H1 (cell line): Measurements from ENCODE around the gene SCARB1. TPM values are rescaled to one million over a fixed set of nuclear protein-coding genes. Genes with fewer than 3 reads are reported as not detected.

Experiments used
- CTCF ChIA-PET: fragments of 300-600 bp; sonication (Branson Sonifier 250); formaldehyde crosslinking; loops from one replicate; lab custom pipeline; 2021; ENCODE audit not compliant: partially characterized antibody; lab: Charles Lee
- POLR2A ChIA-PET: fragments of 300-600 bp; sonication (Branson Sonifier 250); formaldehyde crosslinking; loops from one replicate; lab custom pipeline; 2021; ENCODE audit warnings: inconsistent platforms; ENCODE audit not compliant: partially characterized antibody; lab: Charles Lee
- DNase-seq, 2 experiments: peaks; one replicate each; pipeline versions ENCODE4 v3.0.0 to v3.0.0-alpha.2; 2010 to 2022; ENCODE audit warnings: low spot score in 2 of 2, low read depth in 1 of 2, mixed read lengths in 1 of 2
- FAIRE-seq: peaks from 2 replicates; lab custom pipeline; 2011; peaks lifted over from hg19 to GRCh38; lab: Jason Lieb, UNC
- H2AFZ ChIP-seq: 2 replicates; pipeline ENCODE4 v1.8.1; 2012; ENCODE audit warnings: low read length, inconsistent platforms
- H2AK5ac ChIP-seq: 2 replicates; pipeline ENCODE4 v1.6.1; 2013; ENCODE audit warnings: low read depth, low read length
- H2BK120ac ChIP-seq: replicated peaks from 2 replicates; pipeline ENCODE3; 2013; ENCODE audit warnings: low read depth, low read length, inconsistent platforms
- H2BK12ac ChIP-seq: 2 replicates; pipeline ENCODE4 v1.6.1; 2013; ENCODE audit warnings: low read depth, low read length
- H2BK15ac ChIP-seq: 2 replicates; pipeline ENCODE4 v1.6.1; 2013; ENCODE audit warnings: low read length
- H2BK20ac ChIP-seq: 2 replicates; pipeline ENCODE4 v1.6.1; 2013; ENCODE audit warnings: low read length
- H2BK5ac ChIP-seq: 2 replicates; pipeline ENCODE4 v1.6.1; 2013; ENCODE audit warnings: low read depth, low read length
- H3K14ac ChIP-seq: 2 replicates; pipeline ENCODE4 v1.6.1; 2013; ENCODE audit warnings: inconsistent platforms; ENCODE audit not compliant: insufficient read length
- H3K18ac ChIP-seq: 2 replicates; pipeline ENCODE4 v1.6.1; 2013; ENCODE audit warnings: low read length; ENCODE audit errors: extremely low read depth
- H3K23ac ChIP-seq: 2 replicates; pipeline ENCODE4 v1.6.1; 2013; ENCODE audit warnings: inconsistent platforms; ENCODE audit not compliant: insufficient read length
- H3K23me2 ChIP-seq: 2 replicates; pipeline ENCODE4 v1.6.1; 2013; ENCODE audit warnings: low read depth, low read length
- H3K27ac ChIP-seq: 2 replicates; pipeline ENCODE4 v1.6.1; 2011; ENCODE audit warnings: low read depth, low read length, inconsistent platforms
- H3K27me3 ChIP-seq, 4 experiments: replicated peaks in 1 of 4; 1 replicate in 1 of 4; 2 replicates in 3 of 4; pipeline versions ENCODE4 v1.6.1 to v1.8.1; 2011 to 2013; ENCODE audit warnings: low read length in 3 of 4, mild to moderate bottlenecking in 3 of 4, inconsistent platforms in 2 of 4, mixed read lengths in 2 of 4, moderate library complexity in 1 of 4; ENCODE audit not compliant: control insufficient read depth in 3 of 4, insufficient read depth in 3 of 4; ENCODE audit errors: extremely low read depth in 1 of 4
- H3K36me3 ChIP-seq, 4 experiments: 2 replicates each; pipeline versions ENCODE4 v1.6.1 to v1.8.1; 2011 to 2013; ENCODE audit warnings: mild to moderate bottlenecking in 4 of 4, low read length in 3 of 4, moderate library complexity in 2 of 4, control low read depth in 1 of 4, inconsistent platforms in 1 of 4; ENCODE audit not compliant: insufficient read depth in 4 of 4, control insufficient read depth in 2 of 4
- H3K4ac ChIP-seq: replicated peaks from 2 replicates; pipeline ENCODE3; 2013; ENCODE audit warnings: low read length, low read depth, mixed read lengths, inconsistent platforms; ENCODE audit not compliant: insufficient read length
- H3K4me1 ChIP-seq, 4 experiments: replicated peaks in 1 of 4; 1 replicate in 1 of 4; 2 replicates in 3 of 4; pipeline versions ENCODE4 v1.6.1 to v1.8.1; 2011 to 2013; ENCODE audit warnings: low read length in 3 of 4, inconsistent platforms in 2 of 4, mixed read lengths in 1 of 4; ENCODE audit not compliant: insufficient read depth in 4 of 4, control insufficient read depth in 3 of 4
- H3K4me2 ChIP-seq, 2 experiments: 2 replicates each; pipeline versions ENCODE4 v1.6.1 to v1.8.1; 2011 to 2013; ENCODE audit warnings: low read depth in 2 of 2, low read length in 2 of 2, control low read depth in 1 of 2, inconsistent platforms in 1 of 2, mild to moderate bottlenecking in 1 of 2; ENCODE audit not compliant: insufficient read depth in 1 of 2
- H3K4me3 ChIP-seq, 4 experiments: fragments of 200-600, 300-600 bp in 1 of 4; sonication (generic), shearing (Covaris generic), sonication (Bioruptor Twin) in 1 of 4; 2 replicates each; pipeline versions ENCODE4 v1.5.1 to v1.8.1; 2011 to 2016; ENCODE audit warnings: low read length in 4 of 4, low read depth in 3 of 4, control low read depth in 2 of 4, inconsistent platforms in 2 of 4, mild to moderate bottlenecking in 2 of 4, mixed read lengths in 1 of 4, moderate library complexity in 1 of 4; ENCODE audit not compliant: insufficient read depth in 2 of 4; ENCODE audit errors: extremely low read depth in 1 of 4
- H3K56ac ChIP-seq: replicated peaks from 2 replicates; pipeline ENCODE3; 2013; ENCODE audit warnings: low read depth, mild to moderate bottlenecking, mixed read lengths, low read length, inconsistent platforms; ENCODE audit not compliant: insufficient read length
- H3K79me1 ChIP-seq: 2 replicates; pipeline ENCODE4 v1.6.1; 2013; ENCODE audit warnings: low read depth, low read length, control low read depth
- H3K79me2 ChIP-seq, 2 experiments: 2 replicates each; pipeline versions ENCODE4 v1.6.1 to v1.8.1; 2012 to 2013; ENCODE audit warnings: low read length in 2 of 2, mild to moderate bottlenecking in 2 of 2, inconsistent platforms in 1 of 2; ENCODE audit not compliant: insufficient read depth in 2 of 2, control insufficient read depth in 1 of 2
- H3K9ac ChIP-seq, 4 experiments: replicated peaks in 1 of 4; 1 replicate in 1 of 4; 2 replicates in 3 of 4; pipeline versions ENCODE4 v1.6.1 to v1.8.1; 2011 to 2013; ENCODE audit warnings: low read depth in 3 of 4, low read length in 3 of 4, control low read depth in 2 of 4, mild to moderate bottlenecking in 2 of 4, moderate library complexity in 2 of 4, inconsistent platforms in 1 of 4; ENCODE audit errors: extremely low read depth in 1 of 4
- H3K9me3 ChIP-seq, 2 experiments: 2 replicates each; pipeline versions ENCODE4 v1.6.1 to v1.8.1; 2012 to 2013; ENCODE audit warnings: mild to moderate bottlenecking in 2 of 2, moderate library complexity in 2 of 2, control low read depth in 1 of 2, inconsistent platforms in 1 of 2, low read depth in 1 of 2, low read length in 1 of 2, mixed read lengths in 1 of 2; ENCODE audit not compliant: insufficient read depth in 2 of 2
- H4K20me1 ChIP-seq, 2 experiments: replicated peaks in 1 of 2; 2 replicates each; pipeline versions ENCODE3 to v1.8.1; 2011 to 2013; ENCODE audit warnings: inconsistent platforms in 2 of 2, low read length in 2 of 2, mild to moderate bottlenecking in 1 of 2; ENCODE audit not compliant: insufficient read depth in 2 of 2, control insufficient read depth in 1 of 2
- H4K5ac ChIP-seq: 2 replicates; pipeline ENCODE4 v1.6.1; 2013; ENCODE audit warnings: low read length, low read depth, mixed read lengths, inconsistent platforms; ENCODE audit not compliant: insufficient read length
- H4K8ac ChIP-seq: 2 replicates; pipeline ENCODE4 v1.8.0; 2013; ENCODE audit warnings: mild to moderate bottlenecking, moderate library complexity, low read length, inconsistent platforms; ENCODE audit not compliant: insufficient read depth; ENCODE audit errors: extremely low read depth
- H4K91ac ChIP-seq: replicated peaks from 2 replicates; pipeline ENCODE3; 2013; ENCODE audit warnings: low read length, mixed read lengths, inconsistent platforms; ENCODE audit not compliant: insufficient read length
- ASH2L ChIP-seq: fragments of 200-600, 300-600 bp; sonication (generic); IDR thresholded peaks from one replicate; pipeline ENCODE4 v1.7.1; 2017; ENCODE audit warnings: low read length
- GTF2F1 ChIP-seq: IDR thresholded peaks from 2 replicates; pipeline ENCODE4 v1.6.1; 2012; ENCODE audit warnings: low read depth, low read length, improper control_type of control experiment, borderline replicate concordance
- WGBS, 2 experiments: shearing (Covaris generic) in 1 of 2; methylation state at CpG; one replicate each; pipeline versions ENCODE4 v1.1.6 to v1.1.7; 2013 to 2015; ENCODE audit warnings: low lambda C conversion rate in 2 of 2, mixed read lengths in 2 of 2, inconsistent platforms in 1 of 2, low coverage in 1 of 2, missing lambda C conversion rate in 1 of 2; ENCODE audit not compliant: insufficient replicate concordance in 2 of 2, insufficient coverage in 1 of 2, insufficient read length in 1 of 2; ENCODE audit errors: extremely low coverage in 1 of 2, missing lambda C conversion rate in 1 of 2; 5-methylcytosine and 5-hydroxymethylcytosine counted together
- polyA plus RNA-seq, 7 experiments: library from polyadenylated mRNA; depleted of rRNA in 3 of 7; stranded (reverse) in 5 of 7; unstranded in 2 of 7; fragments of >200 nt in 5 of 7; fragments of 200-250 nt in 2 of 7; gene quantifications; 1 replicate in 5 of 7; 2 replicates in 1 of 7; 4 replicates in 1 of 7; pipeline versions ENCODE4 v1.2.1 to v1.2.3, GENCODE V29; 2011 to 2013; ENCODE audit warnings: missing spikeins in 2 of 7, mixed read lengths in 2 of 7
- total RNA-seq: library from RNA; stranded (reverse); fragmentation: NEBNext Ultra II Directional; extraction: Animal tissue kit (Norgen Biotek cat#: 25700); gene quantifications from 2 replicates; pipeline ENCODE4 v1.2.1, GENCODE V29; 2021

SCARB1 gene
- total and polyA plus RNA-seq, 2 of the 8 experiments (the other 6 are each of a cell fraction or from before 2014, with no cell fraction given): 45.3 to 57.1 TPM

DNA sequence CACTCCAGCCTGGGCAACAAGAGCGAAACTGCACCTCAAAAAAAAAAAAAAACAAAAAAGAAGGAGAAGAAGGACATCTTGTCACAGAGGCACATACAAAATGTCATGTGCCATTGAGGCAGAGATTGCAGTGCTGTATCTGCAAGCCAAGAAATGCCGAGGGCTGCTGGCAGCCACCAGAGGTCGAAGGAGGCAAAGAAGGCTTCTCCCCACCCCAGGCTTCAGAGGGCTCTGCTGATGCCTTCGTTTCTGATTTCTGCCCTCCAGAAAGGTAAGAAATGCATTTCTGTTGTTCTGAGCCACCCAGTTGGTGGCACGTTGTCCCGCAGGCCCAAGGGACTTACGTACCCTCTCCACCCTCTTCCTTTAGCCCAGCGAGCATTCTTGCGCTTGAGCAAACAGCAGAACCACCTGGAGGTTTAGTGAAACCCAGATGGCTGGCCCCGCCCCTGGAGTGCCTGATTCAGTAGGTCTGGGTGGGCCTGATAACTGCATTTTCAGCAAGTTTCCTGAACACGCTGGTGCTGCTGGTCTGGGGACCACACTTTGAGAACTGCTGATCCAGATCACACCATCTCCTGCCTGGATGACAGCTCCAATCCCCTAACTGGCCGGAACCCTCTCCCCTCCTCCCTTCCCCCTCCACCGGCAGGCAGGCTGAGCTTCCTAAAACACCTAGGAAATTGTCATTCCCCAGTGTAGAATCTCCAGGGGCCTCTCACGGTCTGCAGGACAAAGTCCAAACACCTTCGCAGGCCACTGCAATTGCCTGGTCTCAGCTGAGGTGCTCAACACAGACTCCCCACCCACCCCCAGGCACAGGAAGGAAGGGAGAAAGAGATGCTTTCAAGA, 21.1 kb upstream of the SCARB1 start:
- H3K23ac ChIP-seq: no peak overlapping the region
- H3K9me3 ChIP-seq: no peaks in the 10 kb centered on the region
- no peak overlapping the region for H3K4ac ChIP-seq
- no peak overlapping the region; a peak in 1 of 7 replicates for H3K9ac ChIP-seq
- no peak overlapping the region for H3K27ac ChIP-seq
- H3K79me2 ChIP-seq: no peaks in the 10 kb centered on the region
- H3K23me2 ChIP-seq: 0 out of 2 replicates have a peak, but pooled peaks cover 2% of the 10 kb centered on the region
- H2BK15ac ChIP-seq: peak overlapping the region; percentile 88; the same call in 1 of the 2 replicates
- no peak overlapping the region for H4K8ac ChIP-seq
- ChIA-PET POLR2A (interaction anchor here (1.0 to 2.6 kb wide), 6 partner anchors 13 to 32 kb away, joined by 3 to 8 read pairs (median 3); partner anchors contain the start of gene UBC), CTCF (interaction anchor here (1.0 to 5.6 kb wide), 4 partner anchors 10 to 21 kb away, joined by 3 to 25 read pairs (median 4); no protein-coding TSS in a partner anchor)
- H4K20me1 ChIP-seq: no peaks in the 10 kb centered on the region
- WGBS, 2 experiments: 65% methylated on average over 14 of the region's 15 CpGs; no CpG with 5 or more reads in 1 of the 2 experiments
- no peak overlapping the region for H2AK5ac ChIP-seq
- TF ChIP-seq ASH2L (peak; percentile 31), GTF2F1 (no peak)
- no peak overlapping the region for H3K56ac ChIP-seq
- no peaks in the 10 kb centered on the region for H3K27me3 ChIP-seq
- H2AFZ ChIP-seq: peak overlapping the region; percentile 63; the same call in 1 of the 2 replicates
- H3K4me3 ChIP-seq: no peak overlapping the region
- H3K18ac ChIP-seq: peak overlapping the region; percentile 91
- H3K4me2 ChIP-seq: peak overlapping the region; percentile 12 to 18; a peak in 2 of 4 replicates
- no peak overlapping the region for H4K5ac ChIP-seq
- FAIRE-seq (no peak), DNase-seq (no peak)
- H2BK12ac ChIP-seq: peak overlapping the region; percentile 97; the same call in 1 of the 2 replicates
- peak overlapping the region; percentile 12 for H2BK120ac ChIP-seq
- peak overlapping the region; percentile 36; the same call in 1 of the 2 replicates for H2BK20ac ChIP-seq
- H3K14ac ChIP-seq: no peak overlapping the region
- no peaks in the 10 kb centered on the region for H3K79me1 ChIP-seq
- H3K36me3 ChIP-seq: no peaks in the 10 kb centered on the region
- peak overlapping the region; percentile 67; the same call in 1 of the 2 replicates for H2BK5ac ChIP-seq
- H4K91ac ChIP-seq: peak overlapping the region; percentile 50
- peaks cover 0 to 14% (median 7%) of the 10 kb centered on the region in 4 experiments; a peak in 6 of 7 replicates for H3K4me1 ChIP-seq
